CD8-positive, alpha-beta memory T cell (primary cell): ENCODE data around the gene SPIN2B. TPM values are rescaled to one million over a fixed set of nuclear protein-coding genes. Genes with fewer than 3 reads are reported as not detected.
"Not testable (repeated sequence)": the region's sequence is repeated elsewhere in the genome, so short reads cannot be mapped to it uniquely, and the experiment has no call there.

ENCODE experiments used
- CTCF ChIA-PET: fragments of 350-600 bp; sonication (Branson Sonifier 250); formaldehyde crosslinking; loops from one replicate; lab custom pipeline; 2021; ENCODE audit warnings: antibody characterized with exemption; lab: Charles Lee
- POLR2A ChIA-PET: fragments of 350-600 bp; sonication (Branson Sonifier 250); formaldehyde crosslinking; loops from one replicate; lab custom pipeline; 2021; ENCODE audit warnings: antibody characterized with exemption; lab: Charles Lee
- DNase-seq, 5 donors: peaks; one replicate each; pipeline versions ENCODE4 v3.0.0 to v3.0.0-alpha.2; 2020 to 2022; ENCODE audit warnings: mixed read lengths in 1 of 5
- H3K27ac ChIP-seq: one replicate; pipeline ENCODE4 v1.7.0; 2013; ENCODE audit warnings: low read depth, mild to moderate bottlenecking, low read length, moderate library complexity
- H3K27me3 ChIP-seq: 2 replicates; pipeline ENCODE4 v1.7.0; 2013; ENCODE audit warnings: low read length, mild to moderate bottlenecking; ENCODE audit not compliant: insufficient read depth, poor library complexity, severe bottlenecking
- H3K36me3 ChIP-seq: 2 replicates; pipeline ENCODE4 v1.7.0; 2013; ENCODE audit warnings: mild to moderate bottlenecking, low read length, moderate library complexity; ENCODE audit not compliant: insufficient read depth
- H3K4me1 ChIP-seq: 2 replicates; pipeline ENCODE4 v1.7.0; 2013; ENCODE audit warnings: mild to moderate bottlenecking, low read length, moderate library complexity; ENCODE audit not compliant: insufficient read depth
- H3K4me3 ChIP-seq: 2 replicates; pipeline ENCODE4 v1.7.0; 2013; ENCODE audit warnings: mild to moderate bottlenecking, low read length
- H3K9me3 ChIP-seq: 2 replicates; pipeline ENCODE4 v1.7.0; 2013; ENCODE audit warnings: mild to moderate bottlenecking, low read length
- H3K27ac Mint-ChIP-seq, 8 donors: one replicate each; pipeline ENCODE4 v1.8.0; 2020 to 2021; ENCODE audit warnings: mixed read lengths in 8 of 8, mild to moderate bottlenecking in 6 of 8, inconsistent platforms in 3 of 8, moderate library complexity in 3 of 8
- H3K27me3 Mint-ChIP-seq, 2 donors: one replicate each; pipeline ENCODE4 v1.8.0; 2020 to 2021; ENCODE audit warnings: mixed read lengths in 2 of 2, mild to moderate bottlenecking in 1 of 2, moderate library complexity in 1 of 2
- H3K36me3 Mint-ChIP-seq, 3 donors: one replicate each; pipeline ENCODE4 v1.8.0; 2020 to 2021; ENCODE audit warnings: mixed read lengths in 3 of 3, inconsistent platforms in 1 of 3, mild to moderate bottlenecking in 1 of 3
- H3K4me1 Mint-ChIP-seq, 3 donors: one replicate each; pipeline ENCODE4 v1.8.0; 2020 to 2021; ENCODE audit warnings: mixed read lengths in 3 of 3, inconsistent platforms in 1 of 3, mild to moderate bottlenecking in 1 of 3
- H3K4me3 Mint-ChIP-seq, 7 donors: one replicate each; pipeline ENCODE4 v1.8.0; 2020 to 2021; ENCODE audit warnings: mixed read lengths in 7 of 7, mild to moderate bottlenecking in 6 of 7, moderate library complexity in 4 of 7, inconsistent platforms in 2 of 7
- H3K9me3 Mint-ChIP-seq, 5 donors: one replicate each; pipeline ENCODE4 v1.8.0; 2020 to 2022; ENCODE audit warnings: mixed read lengths in 5 of 5, mild to moderate bottlenecking in 3 of 5, moderate library complexity in 2 of 5, inconsistent platforms in 1 of 5
- polyA plus RNA-seq: library from polyadenylated mRNA; unstranded; fragments of 300-500 nt; fragmentation: Illumina TruSeq; gene quantifications from one replicate; pipeline ENCODE4 v1.2.3, GENCODE V29; 2021
- total RNA-seq, 2 experiments: library from RNA; stranded (reverse); gene quantifications; one replicate each; pipeline ENCODE4 v1.2.3, GENCODE V29; 2021

SPIN2B gene
- total and polyA plus RNA-seq, 3 experiments from 2014 or later = 7.8 to 20.5 (median 8.4) TPM

DNA sequence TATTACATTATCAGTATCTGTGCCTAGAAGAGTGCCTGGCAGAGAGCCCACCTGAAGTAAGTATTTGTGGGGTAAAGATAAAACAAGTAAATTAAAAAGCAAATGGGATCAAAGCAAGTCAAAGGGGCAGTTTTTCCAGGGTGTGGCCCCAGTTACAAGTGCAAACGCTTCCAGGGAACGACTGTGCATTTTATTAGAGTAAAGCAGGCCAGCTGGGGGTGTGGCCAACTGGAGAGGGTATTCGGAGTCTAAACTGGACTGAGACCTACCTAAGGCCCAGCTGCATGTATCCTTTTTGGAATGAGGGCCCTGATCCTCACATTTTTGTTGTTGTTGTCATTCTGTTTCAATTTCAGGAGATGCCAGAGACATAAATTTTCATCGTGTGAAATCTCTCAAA is 3.8 kb downstream of the SPIN2B start:
- Mint-ChIP-seq H3K4me1 (peaks cover 8 to 23% (median 13%) of the 10 kb centered on the region in 3 donors), H3K36me3 (peaks cover 0 to 29% (median 0%) of the 10 kb centered on the region in 3 donors)
- POLR2A ChIA-PET, CTCF ChIA-PET, H3K27ac ChIP-seq, H3K4me3 Mint-ChIP-seq, H3K27me3 Mint-ChIP-seq, H3K36me3 ChIP-seq, H3K9me3 ChIP-seq, DNase-seq, H3K9me3 Mint-ChIP-seq, H3K27ac Mint-ChIP-seq, H3K27me3 ChIP-seq, H3K4me3 ChIP-seq, H3K4me1 ChIP-seq: not testable (repeated sequence)

DNA sequence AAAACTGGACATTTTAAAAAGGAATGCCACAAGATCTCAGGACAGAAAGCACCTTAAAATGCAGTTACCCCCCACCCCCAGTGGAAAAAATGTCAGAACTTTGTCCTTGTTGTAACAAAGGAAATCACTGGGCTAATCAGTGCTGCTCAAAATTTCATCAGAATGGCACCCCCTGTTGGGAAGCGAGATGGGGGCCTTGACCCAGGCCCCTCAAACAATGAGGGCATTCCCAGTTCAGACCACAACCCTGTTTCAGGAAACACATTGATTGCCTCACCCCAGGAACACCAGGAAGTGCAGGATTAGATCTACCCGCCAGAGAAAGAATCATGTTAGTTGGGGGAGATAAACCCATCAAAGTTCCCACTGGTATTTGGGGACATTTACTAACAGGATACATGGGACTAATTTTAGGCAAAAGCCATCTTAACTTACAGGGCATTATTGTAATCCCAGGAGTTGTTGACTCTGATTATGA is 16.4 kb downstream of the SPIN2B start:
- Histone ChIP-seq H3K36me3 (no peaks in the 10 kb centered on the region), H3K4me3 (no peak overlapping the region), H3K27ac (no peak overlapping the region), H3K4me1 (no peaks in the 10 kb centered on the region), H3K9me3 (no peaks in the 10 kb centered on the region), H3K27me3 (no peaks in the 10 kb centered on the region)
- no peak for DNase-seq
- Mint-ChIP-seq H3K27ac (no peak overlapping the region), H3K4me1 (peaks cover 0 to 7% (median 0%) of the 10 kb centered on the region in 3 donors), H3K27me3 (peaks cover 0 to 10% of the 10 kb centered on the region in 2 donors), H3K9me3 (peaks cover 0 to 10% (median 5%) of the 10 kb centered on the region in 5 donors), H3K4me3 (no peak overlapping the region), H3K36me3 (peaks cover 5 to 46% (median 6%) of the 10 kb centered on the region in 3 donors)
- POLR2A ChIA-PET = no interaction called here
- CTCF ChIA-PET = no interaction called here

DNA sequence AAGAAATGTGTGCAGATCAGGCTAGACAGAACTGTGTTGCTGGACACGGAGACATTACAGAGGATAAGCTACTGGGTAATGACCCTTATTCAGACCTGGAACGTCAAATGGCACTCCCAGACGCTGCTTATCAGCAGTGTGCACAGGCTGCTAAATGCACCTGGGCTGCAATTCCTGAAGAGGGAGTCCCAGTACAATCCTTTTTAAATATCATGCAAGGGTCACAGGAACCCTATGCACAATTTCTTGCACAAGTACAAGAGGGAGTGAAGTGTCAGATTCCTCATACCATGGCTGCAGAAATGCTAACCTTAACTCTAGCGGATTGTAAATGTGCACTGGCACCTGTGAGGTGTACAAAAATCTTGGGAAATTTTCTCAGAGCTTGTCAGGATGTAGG is 16.9 kb downstream of the SPIN2B start:
- no peaks in the 10 kb centered on the region for H3K27me3 ChIP-seq
- H3K4me3 ChIP-seq = no peak overlapping the region
- H3K9me3 ChIP-seq = no peaks in the 10 kb centered on the region
- H3K9me3 Mint-ChIP-seq = peaks cover 0 to 15% (median 10%) of the 10 kb centered on the region in 5 donors
- ChIA-PET CTCF (no interaction called here), POLR2A (no interaction called here)
- H3K27ac ChIP-seq = no peak overlapping the region
- H3K27me3 Mint-ChIP-seq = peaks cover 0 to 9% of the 10 kb centered on the region in 2 donors
- no peak overlapping the region for H3K4me3 Mint-ChIP-seq
- H3K4me1 ChIP-seq = no peaks in the 10 kb centered on the region
- no peak overlapping the region for H3K27ac Mint-ChIP-seq
- H3K4me1 Mint-ChIP-seq = peaks cover 0 to 7% (median 0%) of the 10 kb centered on the region in 3 donors
- DNase-seq = no peak
- no peaks in the 10 kb centered on the region for H3K36me3 ChIP-seq
- peaks cover 7 to 47% (median 12%) of the 10 kb centered on the region in 3 donors for H3K36me3 Mint-ChIP-seq

DNA sequence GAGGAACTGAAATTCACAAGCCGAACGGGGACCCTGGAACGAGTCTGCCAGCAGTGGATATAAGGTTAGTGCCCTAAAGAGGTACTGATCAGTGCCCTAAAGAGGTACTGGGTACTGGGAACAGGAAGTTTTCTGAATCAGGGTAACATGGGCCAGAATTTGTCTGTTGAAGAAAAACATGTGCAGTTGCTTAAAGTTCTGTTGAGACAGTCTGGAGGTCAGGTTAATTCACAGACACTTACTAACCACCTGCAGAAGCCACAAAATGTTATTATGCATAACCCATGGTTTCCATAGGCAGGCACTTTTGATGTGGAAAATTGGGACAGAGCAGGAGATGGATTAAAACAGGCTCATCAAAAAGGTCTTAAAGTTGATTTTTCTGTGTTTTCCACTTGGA is 17.9 kb downstream of the SPIN2B start:
- Mint-ChIP-seq H3K4me1 (peaks cover 0 to 7% (median 0%) of the 10 kb centered on the region in 3 donors), H3K9me3 (peaks cover 0 to 24% (median 14%) of the 10 kb centered on the region in 5 donors), H3K36me3 (peaks cover 7 to 51% (median 20%) of the 10 kb centered on the region in 3 donors), H3K27ac (peak overlapping the region in 1 of 8 donors; percentile 67), H3K4me3 (no peak overlapping the region), H3K27me3 (peaks cover 0 to 6% of the 10 kb centered on the region in 2 donors)
- Histone ChIP-seq H3K4me3 (no peak overlapping the region), H3K27ac (no peak overlapping the region), H3K36me3 (no peaks in the 10 kb centered on the region), H3K4me1 (no peaks in the 10 kb centered on the region), H3K9me3 (no peaks in the 10 kb centered on the region), H3K27me3 (no peaks in the 10 kb centered on the region)
- CTCF ChIA-PET = no interaction called here
- POLR2A ChIA-PET = no interaction called here
- no peak for DNase-seq

DNA sequence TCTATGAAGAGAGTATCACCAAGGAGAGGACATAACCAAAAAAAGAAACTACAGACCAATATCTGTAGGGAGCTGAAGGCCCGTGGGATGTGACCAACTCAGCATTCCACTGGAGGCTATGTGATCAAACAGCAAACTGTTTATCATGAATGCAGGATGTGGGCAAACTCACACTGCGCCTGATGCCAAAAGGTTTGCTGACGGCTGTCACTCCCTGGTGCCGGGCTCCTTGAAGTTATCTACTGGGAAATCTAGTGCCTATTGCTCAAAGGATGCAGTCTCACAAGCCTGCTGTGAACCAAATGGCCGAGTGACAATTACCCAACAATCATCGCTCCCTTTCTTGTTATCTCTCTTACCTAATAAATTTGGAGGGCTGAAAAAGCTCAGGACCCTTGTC is 18.4 kb downstream of the SPIN2B start:
- H3K4me1 Mint-ChIP-seq, H3K4me3 Mint-ChIP-seq, CTCF ChIA-PET, H3K27ac ChIP-seq, H3K4me3 ChIP-seq, H3K4me1 ChIP-seq, H3K9me3 ChIP-seq, H3K27me3 ChIP-seq, DNase-seq, H3K36me3 ChIP-seq, POLR2A ChIA-PET, H3K27me3 Mint-ChIP-seq: not testable (repeated sequence)
- H3K27ac Mint-ChIP-seq = peak overlapping the region in 1 of 8 donors; percentile 67
- peaks cover 5 to 53% (median 25%) of the 10 kb centered on the region in 3 donors for H3K36me3 Mint-ChIP-seq
- H3K9me3 Mint-ChIP-seq = peaks cover 0 to 24% (median 14%) of the 10 kb centered on the region in 5 donors

DNA sequence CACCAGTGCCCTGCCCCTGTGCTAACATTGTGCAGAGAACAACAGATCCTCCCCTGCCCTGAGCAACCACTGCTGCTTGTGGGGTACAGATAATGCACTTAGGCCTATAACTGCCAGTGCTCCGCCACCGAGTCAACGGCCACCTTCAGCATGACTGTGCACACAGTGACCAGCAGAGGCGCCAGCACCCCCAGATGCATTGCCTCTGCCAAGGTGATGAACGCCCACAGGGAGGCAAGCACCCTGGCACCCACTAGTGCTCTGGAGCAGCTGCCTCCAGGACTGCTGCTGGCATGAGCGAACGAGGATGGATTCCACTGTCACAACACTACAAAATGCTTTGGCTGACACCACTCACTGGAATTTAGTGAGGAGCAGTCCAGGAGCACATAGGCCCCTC is 38.2 kb downstream of the SPIN2B start:
- Mint-ChIP-seq H3K9me3 (peaks cover 0 to 36% (median 10%) of the 10 kb centered on the region in 5 donors), H3K36me3 (peaks cover 8 to 39% (median 31%) of the 10 kb centered on the region in 3 donors)
- POLR2A ChIA-PET = no interaction called here

DNA sequence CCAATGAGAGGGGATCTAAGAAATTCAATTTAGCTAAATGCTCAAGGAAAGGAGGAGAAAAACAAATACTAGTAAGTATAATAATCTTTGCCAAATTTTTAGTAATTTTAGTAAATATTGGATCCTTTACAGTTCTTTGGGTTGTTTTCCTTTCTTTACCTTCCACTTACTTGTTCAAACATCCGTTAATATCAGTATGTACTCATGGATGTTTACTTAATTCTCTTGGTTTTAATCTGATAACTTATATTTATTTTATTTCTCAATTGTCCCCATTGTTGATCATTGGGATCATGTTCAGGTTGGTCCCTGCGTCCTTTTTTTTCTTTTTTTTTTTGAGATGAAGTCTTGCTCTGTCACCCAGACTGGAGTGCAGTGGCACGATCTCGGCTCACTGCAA is 46.9 kb downstream of the SPIN2B start:
- H3K4me3 ChIP-seq = no peak overlapping the region
- ChIA-PET POLR2A (no interaction called here), CTCF (no interaction called here)
- Mint-ChIP-seq H3K27me3 (peaks cover 0 to 6% of the 10 kb centered on the region in 2 donors), H3K4me1 (no peaks in the 10 kb centered on the region), H3K27ac (no peak overlapping the region), H3K9me3 (no peaks in the 10 kb centered on the region), H3K36me3 (peaks cover 1 to 7% (median 3%) of the 10 kb centered on the region in 3 donors), H3K4me3 (no peak overlapping the region)
- H3K9me3 ChIP-seq = no peaks in the 10 kb centered on the region
- no peak for DNase-seq
- no peaks in the 10 kb centered on the region for H3K27me3 ChIP-seq
- no peaks in the 10 kb centered on the region for H3K4me1 ChIP-seq
- no peaks in the 10 kb centered on the region for H3K36me3 ChIP-seq
- no peak overlapping the region for H3K27ac ChIP-seq

More for the DNA sequence above, 38.2 kb downstream of the SPIN2B start:
- Mint-ChIP-seq H3K4me1 (no peaks in the 10 kb centered on the region), H3K4me3 (no peak overlapping the region), H3K27me3 (peaks cover 0 to 1% of the 10 kb centered on the region in 2 donors), H3K27ac (no peak overlapping the region)
- no peaks in the 10 kb centered on the region for H3K9me3 ChIP-seq
- no peaks in the 10 kb centered on the region for H3K36me3 ChIP-seq
- H3K4me1 ChIP-seq = no peaks in the 10 kb centered on the region
- no peak for DNase-seq
- no peaks in the 10 kb centered on the region for H3K27me3 ChIP-seq
- no peak overlapping the region for H3K27ac ChIP-seq
- CTCF ChIA-PET = no interaction called here
- H3K4me3 ChIP-seq = no peak overlapping the region

DNA sequence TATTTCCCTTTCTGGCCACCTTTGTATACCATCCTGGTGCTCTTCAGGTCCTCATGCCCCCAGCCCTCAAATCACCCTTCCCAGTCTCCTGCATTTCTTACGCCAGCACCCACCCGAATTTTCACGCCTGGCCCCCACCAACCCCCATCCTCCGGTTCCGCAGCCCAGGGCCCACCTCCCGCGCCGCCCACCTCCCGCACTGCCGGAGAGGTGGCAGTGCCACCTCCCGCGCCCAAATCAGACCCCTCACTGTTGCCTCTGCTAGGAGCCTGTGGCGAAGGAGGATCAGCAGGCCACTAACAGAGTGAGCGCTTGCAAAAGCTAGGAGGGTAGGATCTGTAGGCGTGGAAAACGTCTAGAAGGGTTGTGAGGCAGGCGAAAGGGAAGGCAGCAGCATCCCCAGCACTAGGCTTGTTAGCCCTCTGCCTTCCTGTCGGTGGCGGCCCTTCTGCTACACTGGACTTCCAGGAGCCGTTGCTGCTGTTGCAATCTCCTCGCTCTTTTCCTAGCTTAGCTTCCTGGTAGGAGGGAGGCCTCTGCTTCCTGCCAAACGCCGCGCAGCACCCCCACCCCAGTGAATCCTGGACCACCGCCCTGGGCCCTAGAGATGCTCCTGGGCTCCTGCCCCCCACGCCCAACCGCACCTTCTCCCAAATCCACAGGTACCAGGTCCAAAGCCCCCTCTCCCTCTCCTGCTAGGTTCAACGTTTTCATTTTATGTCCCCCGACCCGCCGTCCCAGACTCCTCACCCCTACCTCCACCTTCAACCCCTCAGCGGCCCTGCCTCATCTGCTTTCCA is 51.0 kb downstream of the SPIN2B start:
- Mint-ChIP-seq H3K4me1 (no peaks in the 10 kb centered on the region), H3K9me3 (no peaks in the 10 kb centered on the region)
- DNase-seq = no peak

More for the DNA sequence above, 51.0 kb downstream of the SPIN2B start:
- no peaks in the 10 kb centered on the region for H3K36me3 ChIP-seq
- Mint-ChIP-seq H3K36me3 (peaks cover 0 to 1% (median 0%) of the 10 kb centered on the region in 3 donors), H3K4me3 (no peak overlapping the region), H3K27ac (no peak overlapping the region), H3K27me3 (peaks cover 0 to 13% of the 10 kb centered on the region in 2 donors)
- no peak overlapping the region for H3K4me3 ChIP-seq
- no peaks in the 10 kb centered on the region for H3K27me3 ChIP-seq
- ChIA-PET POLR2A (no interaction called here), CTCF (no interaction called here)
- no peaks in the 10 kb centered on the region for H3K9me3 ChIP-seq
- no peaks in the 10 kb centered on the region for H3K4me1 ChIP-seq
- H3K27ac ChIP-seq = no peak overlapping the region
